ENCODE measurements around the gene SLC41A3. TPM values are rescaled to one million over a fixed set of nuclear protein-coding genes. Genes with fewer than 3 reads are reported as not detected.
"Not testable (repeated sequence)": the region's sequence is repeated elsewhere in the genome, so short reads cannot be mapped to it uniquely, and the experiment has no call there.

The SLC41A3 gene
- total RNA-seq, 1 donor from 2014 or later, result 52.3 TPM

DNA sequence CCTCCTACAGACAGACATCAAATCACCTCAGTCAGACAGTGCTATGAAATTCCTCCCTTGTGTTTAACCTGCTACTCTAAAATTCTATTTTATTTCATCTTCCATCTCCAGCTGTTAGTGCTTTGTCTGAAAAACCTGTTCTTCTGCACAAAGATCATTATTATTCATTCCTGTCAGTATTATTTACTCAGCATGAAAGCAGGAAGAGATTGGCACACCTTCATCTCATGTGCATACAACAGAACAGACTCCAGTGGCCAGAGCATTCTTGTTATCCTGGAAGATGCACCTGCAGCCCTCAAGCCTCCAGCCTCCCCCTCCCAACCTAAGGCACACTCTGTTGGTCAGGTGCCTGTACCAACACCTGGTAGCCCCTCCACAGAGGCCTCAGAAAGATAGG, 116.8 kb downstream of the SLC41A3 start:
- TF ChIP-seq CTCF (IDR thresholded peaks at IDR 0.05; ENCODE audit: unreplicated experiment), result no peak
- no peaks in the 10 kb centered on the region for H3K36me3 Mint-ChIP-seq (ENCODE audit: low read depth, unreplicated experiment)
- no peak overlapping the region for H3K27ac Mint-ChIP-seq (ENCODE audit: unreplicated experiment)
- no peak overlapping the region for H3K4me3 Mint-ChIP-seq (ENCODE audit: unreplicated experiment)
- peaks cover 1% of the 10 kb centered on the region for H3K27me3 Mint-ChIP-seq (ENCODE audit: unreplicated experiment)
- H3K4me1 Mint-ChIP-seq (ENCODE audit: unreplicated experiment), result no peaks in the 10 kb centered on the region
- no peak for DNase-seq (ENCODE audit: low spot score)
- H3K9me3 Mint-ChIP-seq (ENCODE audit: unreplicated experiment), result no peaks in the 10 kb centered on the region

DNA sequence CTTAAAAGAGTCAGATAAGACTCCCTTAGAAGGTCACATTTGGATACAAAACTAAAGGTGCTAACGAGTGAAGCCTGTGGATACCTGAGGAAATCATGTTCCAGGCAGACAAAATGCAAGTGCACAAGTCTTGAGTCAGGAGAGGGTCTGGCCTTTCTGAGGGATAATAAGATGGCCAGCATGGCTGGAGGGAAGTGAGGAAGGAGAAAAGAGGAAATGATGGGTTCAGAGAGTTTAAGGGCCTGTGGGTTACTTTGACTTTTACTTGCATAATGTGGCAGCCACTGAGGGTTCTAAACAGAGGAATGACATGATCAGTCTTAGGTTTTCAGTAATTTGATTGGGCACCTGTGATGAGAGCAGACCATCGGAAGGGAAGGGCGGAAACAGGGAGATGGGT, 118.4 kb downstream of the SLC41A3 start:
- no peaks in the 10 kb centered on the region for H3K9me3 Mint-ChIP-seq (ENCODE audit: unreplicated experiment)
- TF ChIP-seq CTCF (IDR thresholded peaks at IDR 0.05; ENCODE audit: unreplicated experiment), result no peak

DNA sequence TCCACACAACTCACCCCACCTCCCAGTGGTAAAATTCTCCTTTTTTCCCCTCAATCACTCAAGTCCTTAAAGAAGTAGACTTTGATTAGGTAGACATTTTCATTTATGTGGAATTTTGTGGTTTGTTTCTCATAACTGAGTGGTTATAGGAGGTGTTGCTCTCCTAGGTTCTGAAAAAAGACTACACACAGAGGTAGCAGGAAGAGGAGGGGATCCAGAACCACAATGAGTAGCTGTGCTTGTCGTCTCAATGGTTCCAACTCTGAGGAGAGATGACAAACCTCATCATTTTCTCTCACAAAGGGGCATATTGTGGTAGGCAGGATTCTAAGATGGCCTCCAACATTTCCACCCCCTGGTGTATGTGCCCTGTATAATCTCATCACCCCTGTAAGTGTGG, 120.1 kb downstream of the SLC41A3 start:
- H3K27me3 Mint-ChIP-seq (ENCODE audit: unreplicated experiment), result not testable (repeated sequence)

More for the DNA sequence above, 118.4 kb downstream of the SLC41A3 start:
- Mint-ChIP-seq H3K27me3 (ENCODE audit: unreplicated experiment) (peaks cover 1% of the 10 kb centered on the region), H3K4me3 (ENCODE audit: unreplicated experiment) (no peak overlapping the region), H3K4me1 (ENCODE audit: unreplicated experiment) (no peaks in the 10 kb centered on the region), H3K27ac (ENCODE audit: unreplicated experiment) (no peak overlapping the region), H3K36me3 (ENCODE audit: low read depth, unreplicated experiment) (no peaks in the 10 kb centered on the region)
- no peak for DNase-seq (ENCODE audit: low spot score)

DNA sequence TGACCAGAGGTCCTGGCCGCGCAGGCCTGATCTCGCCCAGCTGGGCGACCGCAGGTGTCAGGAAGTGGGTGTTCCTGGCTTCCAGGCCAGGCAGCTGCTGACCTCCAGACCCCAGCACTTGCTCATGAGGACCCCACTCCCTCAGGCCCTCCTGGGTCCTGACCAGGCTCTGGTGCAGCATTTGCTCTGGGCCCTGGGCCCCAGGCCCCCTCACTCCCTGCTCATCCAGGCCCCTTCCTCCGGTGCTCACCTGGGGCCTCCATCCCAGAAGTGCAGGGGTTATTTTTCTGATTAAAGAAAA, 122.7 kb downstream of the SLC41A3 start:
- H3K27me3 Mint-ChIP-seq (ENCODE audit: unreplicated experiment), result peaks cover 9% of the 10 kb centered on the region
- no peak for TF ChIP-seq CTCF (IDR thresholded peaks at IDR 0.05; ENCODE audit: unreplicated experiment)
- H3K9me3 Mint-ChIP-seq (ENCODE audit: unreplicated experiment), result no peaks in the 10 kb centered on the region
- no peaks in the 10 kb centered on the region for H3K36me3 Mint-ChIP-seq (ENCODE audit: low read depth, unreplicated experiment)
- no peaks in the 10 kb centered on the region for H3K4me1 Mint-ChIP-seq (ENCODE audit: unreplicated experiment)
- no peak for DNase-seq (ENCODE audit: low spot score)
- H3K4me3 Mint-ChIP-seq (ENCODE audit: unreplicated experiment), result no peak overlapping the region
- no peak overlapping the region for H3K27ac Mint-ChIP-seq (ENCODE audit: unreplicated experiment)

More for the DNA sequence above, 120.1 kb downstream of the SLC41A3 start:
- H3K4me3 Mint-ChIP-seq (ENCODE audit: unreplicated experiment); H3K27ac Mint-ChIP-seq (ENCODE audit: unreplicated experiment); H3K4me1 Mint-ChIP-seq (ENCODE audit: unreplicated experiment); DNase-seq (ENCODE audit: low spot score); H3K36me3 Mint-ChIP-seq (ENCODE audit: low read depth, unreplicated experiment); H3K9me3 Mint-ChIP-seq (ENCODE audit: unreplicated experiment): not testable (repeated sequence)

DNA sequence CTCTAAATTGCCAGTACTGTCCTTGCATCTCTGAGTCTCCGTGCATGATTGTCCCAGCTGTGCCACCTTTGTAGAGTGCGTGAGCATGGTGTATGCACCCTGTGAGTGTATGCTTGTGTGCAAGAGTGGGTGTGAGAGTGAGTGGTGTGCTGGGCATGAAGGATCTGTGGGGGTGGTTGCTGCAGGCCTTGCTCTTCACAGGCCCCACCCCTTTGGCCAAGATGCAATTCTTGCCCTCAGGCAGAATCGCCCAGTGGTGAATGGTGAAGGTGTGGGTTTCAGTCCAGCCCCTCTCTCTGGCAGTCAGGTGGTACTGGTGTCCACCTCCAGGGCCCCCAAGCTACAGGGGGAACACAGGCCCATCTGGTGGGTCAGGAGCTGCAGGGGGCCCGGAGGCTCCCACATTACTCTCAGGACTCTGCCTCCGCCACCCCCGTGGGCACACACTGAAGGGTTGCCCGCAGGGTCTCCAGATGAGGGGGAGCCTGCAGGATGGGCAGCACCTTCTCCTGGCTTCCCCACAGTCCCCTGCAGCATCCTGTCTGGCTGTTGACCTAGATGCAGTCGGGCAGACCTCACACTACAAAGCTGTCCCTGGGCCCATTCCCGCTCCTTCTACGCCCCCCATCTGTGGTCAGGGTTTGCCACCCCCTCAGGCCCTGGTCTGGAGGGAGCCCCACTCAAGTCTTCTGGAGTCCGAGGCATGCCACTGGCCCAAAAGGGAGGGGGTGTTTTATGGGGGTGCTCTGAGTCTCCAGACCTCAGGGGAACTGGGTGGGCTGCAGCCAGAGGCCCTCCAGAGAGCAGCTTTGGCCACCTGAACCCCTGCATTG, 123.3 kb downstream of the SLC41A3 start:
- no peak for TF ChIP-seq CTCF (IDR thresholded peaks at IDR 0.05; ENCODE audit: unreplicated experiment)
- Mint-ChIP-seq H3K4me1 (ENCODE audit: unreplicated experiment) (no peaks in the 10 kb centered on the region), H3K9me3 (ENCODE audit: unreplicated experiment) (no peaks in the 10 kb centered on the region), H3K4me3 (ENCODE audit: unreplicated experiment) (no peak overlapping the region), H3K36me3 (ENCODE audit: low read depth, unreplicated experiment) (no peaks in the 10 kb centered on the region), H3K27me3 (ENCODE audit: unreplicated experiment) (peaks cover 9% of the 10 kb centered on the region), H3K27ac (ENCODE audit: unreplicated experiment) (no peak overlapping the region)
- DNase-seq (ENCODE audit: low spot score), result no peak
